CD14-positive monocyte (primary cell): ENCODE measurements around the gene CERK. TPM values are rescaled to one million over a fixed set of nuclear protein-coding genes. Genes with fewer than 3 reads are reported as not detected.

ENCODE experiments used
- DNase-seq, 3 donors: peaks; one replicate each; pipeline ENCODE4 v3.0.0-alpha.2; 2011 to 2022
- H2AFZ ChIP-seq: 2 replicates; pipeline ENCODE4 v1.6.0; 2012; ENCODE audit warnings: mild to moderate bottlenecking, low read depth, low read length, inconsistent platforms; ENCODE audit not compliant: insufficient read depth, poor library complexity, severe bottlenecking
- H3K27ac ChIP-seq, 2 donors: 1 replicate in 1 of 2; 2 replicates in 1 of 2; pipeline ENCODE4 v1.5.1; 2012 to 2013; ENCODE audit warnings: low read length in 2 of 2, control low read depth in 1 of 2, inconsistent platforms in 1 of 2, low read depth in 1 of 2, mild to moderate bottlenecking in 1 of 2
- H3K27me3 ChIP-seq, 2 donors: one replicate each; pipeline versions ENCODE4 v1.6.0 to v1.6.1; 2011 to 2013; ENCODE audit warnings: low read length in 2 of 2; ENCODE audit not compliant: control insufficient read depth in 2 of 2, insufficient read depth in 2 of 2
- H3K36me3 ChIP-seq, 2 donors: replicated peaks in 1 of 2; 1 replicate in 1 of 2; 2 replicates in 1 of 2; pipeline versions ENCODE4 v1.5.1 to v1.6.1; 2012 to 2013; ENCODE audit warnings: low read length in 2 of 2, control low read depth in 1 of 2, inconsistent platforms in 1 of 2, mild to moderate bottlenecking in 1 of 2; ENCODE audit not compliant: insufficient read depth in 2 of 2, control insufficient read depth in 1 of 2
- H3K4me1 ChIP-seq, 2 donors: 1 replicate in 1 of 2; 2 replicates in 1 of 2; pipeline versions ENCODE4 v1.5.1 to v1.6.1; 2012 to 2013; ENCODE audit warnings: low read length in 2 of 2, control low read depth in 1 of 2, inconsistent platforms in 1 of 2, mild to moderate bottlenecking in 1 of 2, moderate library complexity in 1 of 2; ENCODE audit not compliant: insufficient read depth in 2 of 2, control insufficient read depth in 1 of 2
- H3K4me2 ChIP-seq: replicated peaks from 2 replicates; pipeline ENCODE3; 2012; ENCODE audit warnings: low read length, moderate library complexity, mild to moderate bottlenecking; ENCODE audit not compliant: poor library complexity, severe bottlenecking; ENCODE audit errors: extremely low read depth
- H3K4me3 ChIP-seq, 3 experiments: fragments of 200-600 bp in 1 of 3; sonication (generic) in 1 of 3; replicated peaks in 1 of 3; 1 replicate in 2 of 3; 2 replicates in 1 of 3; pipeline ENCODE4 v1.5.1; 2011 to 2013; ENCODE audit warnings: low read length in 3 of 3, mild to moderate bottlenecking in 3 of 3, control low read depth in 2 of 3, low read depth in 2 of 3, inconsistent platforms in 1 of 3, moderate library complexity in 1 of 3
- H3K79me2 ChIP-seq: 2 replicates; pipeline ENCODE4 v1.6.0; 2012; ENCODE audit warnings: mild to moderate bottlenecking, control low read depth, inconsistent platforms, low read length, moderate library complexity; ENCODE audit not compliant: insufficient read depth
- H3K9ac ChIP-seq: 2 replicates; pipeline ENCODE4 v1.6.0; 2017; ENCODE audit warnings: low read length, mild to moderate bottlenecking; ENCODE audit not compliant: insufficient read depth, poor library complexity, severe bottlenecking
- H3K9me3 ChIP-seq, 2 donors: replicated peaks in 1 of 2; 1 replicate in 1 of 2; 2 replicates in 1 of 2; pipeline versions ENCODE4 v1.5.1 to v1.6.1; 2012 to 2013; ENCODE audit warnings: low read length in 2 of 2, control low read depth in 1 of 2; ENCODE audit not compliant: control insufficient read depth in 1 of 2, insufficient read depth in 1 of 2
- H4K20me1 ChIP-seq: 2 replicates; pipeline ENCODE4 v1.6.0; 2012; ENCODE audit warnings: mild to moderate bottlenecking, low read length, control low read depth, moderate library complexity; ENCODE audit not compliant: insufficient read depth
- H3K27ac Mint-ChIP-seq, 7 donors: one replicate each; pipeline ENCODE4 v1.8.0; 2020; ENCODE audit warnings: mild to moderate bottlenecking in 7 of 7, mixed read lengths in 7 of 7, moderate library complexity in 6 of 7, inconsistent platforms in 2 of 7
- H3K27me3 Mint-ChIP-seq, 3 donors: one replicate each; pipeline ENCODE4 v1.8.0; 2021 to 2022; ENCODE audit warnings: low read depth in 3 of 3, mild to moderate bottlenecking in 3 of 3, mixed read lengths in 3 of 3, moderate library complexity in 3 of 3, inconsistent platforms in 1 of 3
- H3K36me3 Mint-ChIP-seq, 2 donors: one replicate each; pipeline ENCODE4 v1.8.0; 2020; ENCODE audit warnings: mixed read lengths in 2 of 2, inconsistent platforms in 1 of 2, mild to moderate bottlenecking in 1 of 2
- H3K4me1 Mint-ChIP-seq: one replicate; pipeline ENCODE4 v1.8.0; 2020; ENCODE audit warnings: mild to moderate bottlenecking, mixed read lengths
- H3K4me3 Mint-ChIP-seq, 2 donors: one replicate each; pipeline ENCODE4 v1.8.0; 2020; ENCODE audit warnings: mild to moderate bottlenecking in 2 of 2, mixed read lengths in 2 of 2, moderate library complexity in 1 of 2
- H3K9me3 Mint-ChIP-seq, 7 donors: one replicate each; pipeline ENCODE4 v1.8.0; 2020 to 2022; ENCODE audit warnings: mixed read lengths in 7 of 7, mild to moderate bottlenecking in 6 of 7, moderate library complexity in 6 of 7, inconsistent platforms in 2 of 7
- WGBS: methylation state at CpG from one replicate; pipeline ENCODE4 v1.1.5; 2013; ENCODE audit warnings: missing lambda C conversion rate; ENCODE audit not compliant: insufficient coverage; 5-methylcytosine and 5-hydroxymethylcytosine counted together
- intact Hi-C, 2 donors: fragments of 100-400 bp; cut with micrococcal nuclease; formaldehyde crosslinking; loops; one replicate each; pipeline versions ENCODE4 v1.15.0 to v1.15.1; 2023
- polyA plus RNA-seq, 3 donors: library from polyadenylated mRNA; depleted of rRNA in 1 of 3; unstranded in 2 of 3; stranded (reverse) in 1 of 3; fragments of 300-500 nt in 2 of 3; fragments of >200 nt in 1 of 3; fragmentation: Illumina TruSeq in 2 of 3; gene quantifications; 1 replicate in 2 of 3; 2 replicates in 1 of 3; pipeline ENCODE4 v1.2.3, GENCODE V29; 2012 to 2021
- TF ChIP-seq, protein P1 (sequence below): fragments of 200-600 bp; IDR thresholded peaks from one replicate; pipeline ENCODE4 v1.8.0; 2022; ENCODE audit warnings: antibody characterized with exemption, mild to moderate bottlenecking

The CERK gene
- polyA plus RNA-seq, 3 donors = 22.4 to 40.2 (median 24.5) TPM

DNA sequence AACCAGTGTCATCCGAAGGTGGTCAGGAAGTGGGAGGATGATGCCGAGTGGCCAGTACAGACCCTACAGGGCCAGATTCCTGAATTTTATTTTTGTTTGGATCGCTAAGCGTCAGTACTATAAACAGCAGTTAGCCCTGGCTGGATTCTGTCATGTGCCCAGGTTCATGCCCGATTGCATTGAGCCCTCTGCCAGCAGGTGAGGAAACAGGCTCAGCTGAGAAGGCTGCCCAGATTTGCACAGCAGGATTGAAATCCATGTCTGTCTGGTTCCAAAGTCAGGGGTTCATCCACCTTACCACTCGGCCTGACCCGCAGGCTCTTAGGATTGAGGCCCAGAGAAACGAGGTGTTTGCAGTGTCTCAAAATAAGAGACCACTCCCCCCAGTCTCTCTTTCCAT is 15.3 kb upstream of the CERK start:
- Mint-ChIP-seq H3K4me3 (peak overlapping the region; percentile 30 to 56), H3K27ac (peak overlapping the region; percentile 100), H3K36me3 (peaks cover 5 to 8% of the 10 kb centered on the region in 2 donors), H3K27me3 (peaks cover 0 to 10% (median 7%) of the 10 kb centered on the region in 3 donors), H3K9me3 (peaks cover 5 to 16% (median 9%) of the 10 kb centered on the region in 7 donors), H3K4me1 (peaks cover 82% of the 10 kb centered on the region)
- no peaks in the 10 kb centered on the region for H3K79me2 ChIP-seq
- peaks cover 0 to 14% of the 10 kb centered on the region in 2 donors for H3K9me3 ChIP-seq
- H4K20me1 ChIP-seq = no peaks in the 10 kb centered on the region
- H2AFZ ChIP-seq = no peak overlapping the region
- DNase-seq = no peak
- TF ChIP-seq, protein P1, sequence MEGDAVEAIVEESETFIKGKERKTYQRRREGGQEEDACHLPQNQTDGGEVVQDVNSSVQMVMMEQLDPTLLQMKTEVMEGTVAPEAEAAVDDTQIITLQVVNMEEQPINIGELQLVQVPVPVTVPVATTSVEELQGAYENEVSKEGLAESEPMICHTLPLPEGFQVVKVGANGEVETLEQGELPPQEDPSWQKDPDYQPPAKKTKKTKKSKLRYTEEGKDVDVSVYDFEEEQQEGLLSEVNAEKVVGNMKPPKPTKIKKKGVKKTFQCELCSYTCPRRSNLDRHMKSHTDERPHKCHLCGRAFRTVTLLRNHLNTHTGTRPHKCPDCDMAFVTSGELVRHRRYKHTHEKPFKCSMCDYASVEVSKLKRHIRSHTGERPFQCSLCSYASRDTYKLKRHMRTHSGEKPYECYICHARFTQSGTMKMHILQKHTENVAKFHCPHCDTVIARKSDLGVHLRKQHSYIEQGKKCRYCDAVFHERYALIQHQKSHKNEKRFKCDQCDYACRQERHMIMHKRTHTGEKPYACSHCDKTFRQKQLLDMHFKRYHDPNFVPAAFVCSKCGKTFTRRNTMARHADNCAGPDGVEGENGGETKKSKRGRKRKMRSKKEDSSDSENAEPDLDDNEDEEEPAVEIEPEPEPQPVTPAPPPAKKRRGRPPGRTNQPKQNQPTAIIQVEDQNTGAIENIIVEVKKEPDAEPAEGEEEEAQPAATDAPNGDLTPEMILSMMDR = no peak
- peak overlapping the region; percentile 100 for H3K27ac ChIP-seq
- intact Hi-C loops = loop anchor here in 1 of 2 donors (5.0 kb wide), 1 partner anchor 39 kb away; no protein-coding TSS in a partner anchor
- H3K27me3 ChIP-seq = no peaks in the 10 kb centered on the region
- peak overlapping the region in 1 of 3 experiments; percentile 53 for H3K4me3 ChIP-seq
- H3K9ac ChIP-seq = peak overlapping the region; percentile 94
- WGBS = 90% methylated on average over 8 of the region's 8 CpGs
- H3K36me3 ChIP-seq = no peaks in the 10 kb centered on the region
- peaks cover 92 to 93% of the 10 kb centered on the region in 2 donors for H3K4me1 ChIP-seq
- peak overlapping the region; percentile 65 for H3K4me2 ChIP-seq

DNA sequence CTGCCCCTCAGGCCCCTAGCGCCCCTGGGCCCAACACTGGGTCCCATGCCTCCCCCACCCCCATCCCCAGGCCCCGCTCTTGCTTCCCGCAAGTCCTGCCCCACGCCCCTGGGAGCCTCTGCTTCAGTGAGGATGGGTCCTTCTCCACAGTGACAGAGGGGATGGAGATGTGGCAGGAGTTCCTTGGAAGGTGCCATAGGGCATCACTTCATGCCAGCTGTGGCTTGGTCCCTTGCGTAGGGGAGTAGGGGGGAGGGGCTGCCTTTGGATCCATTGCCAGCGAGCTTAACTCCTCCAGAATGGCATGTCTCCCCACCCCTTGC is 14.9 kb upstream of the CERK start:
- no peak overlapping the region for H3K4me2 ChIP-seq
- H4K20me1 ChIP-seq = no peaks in the 10 kb centered on the region
- TF ChIP-seq, protein P1 = no peak
- H3K27ac ChIP-seq = peak overlapping the region; percentile 100
- Mint-ChIP-seq H3K27me3 (peaks cover 0 to 9% (median 7%) of the 10 kb centered on the region in 3 donors), H3K4me3 (no peak overlapping the region), H3K36me3 (peaks cover 5 to 8% of the 10 kb centered on the region in 2 donors), H3K9me3 (peaks cover 5 to 16% (median 9%) of the 10 kb centered on the region in 7 donors), H3K27ac (peak overlapping the region; percentile 100), H3K4me1 (peaks cover 77% of the 10 kb centered on the region)
- intact Hi-C loops = loop anchor here in 1 of 2 donors (5.0 kb wide), 1 partner anchor 39 kb away; no protein-coding TSS in a partner anchor
- peaks cover 89 to 90% of the 10 kb centered on the region in 2 donors for H3K4me1 ChIP-seq
- H3K9me3 ChIP-seq = peaks cover 0 to 14% of the 10 kb centered on the region in 2 donors
- no CpG with 5 or more reads among the region's 6 CpGs for WGBS
- no peaks in the 10 kb centered on the region for H3K27me3 ChIP-seq
- H3K4me3 ChIP-seq = peak overlapping the region in 1 of 3 experiments; percentile 53
- no peak for DNase-seq
- H2AFZ ChIP-seq = no peak overlapping the region
- no peaks in the 10 kb centered on the region for H3K79me2 ChIP-seq
- peak overlapping the region; percentile 94 for H3K9ac ChIP-seq
- no peaks in the 10 kb centered on the region for H3K36me3 ChIP-seq
